Hematopoietic multipotent progenitor cell treated with erythropoietin and hydrocortisone succinate and interleukin-3 and kit ligand, for 6 days (in vitro differentiated cells): ENCODE results near the gene USP6NL.

Experiments
- DNase-seq: peaks from one replicate; pipeline ENCODE4 v3.0.0-alpha.2; 2015

USP6NL gene

GRCh38 chr10:11404901-11405300, 206.5 kb downstream of the USP6NL start:
- no peak for DNase-seq
